GM23248 (cell line): ENCODE measurements around the gene JMJD7.

Source experiments
- EZH2 ChIP-seq: fragments of 200-600 bp; sonication (generic); IDR thresholded peaks from 2 replicates; pipeline ENCODE4 v1.6.1; 2018; ENCODE audit warnings: antibody characterized with exemption, mild to moderate bottlenecking; ENCODE audit not compliant: insufficient read depth, poor library complexity, severe bottlenecking
- EZH2phosphoT487 ChIP-seq: fragments of 200-600 bp; sonication (generic); IDR thresholded peaks from 2 replicates; pipeline ENCODE4 v1.6.1; 2018; ENCODE audit warnings: antibody characterized with exemption, moderate library complexity, mild to moderate bottlenecking, low read depth; ENCODE audit not compliant: insufficient read depth

GRCh38 chr15:41860049-41860828 is 32.3 kb downstream of the JMJD7 start:
- no peak for TF ChIP-seq EZH2phosphoT487
- TF ChIP-seq EZH2, result no peak
